HG03196 (cell line): ENCODE results near the gene ELL.

ENCODE experiments used
- ATAC-seq: cut with Tn5 transposase; IDR thresholded peaks from one replicate; pipeline ENCODE4 v1.9.1; 2021; ENCODE audit not compliant: unreplicated experiment

ELL gene

DNA sequence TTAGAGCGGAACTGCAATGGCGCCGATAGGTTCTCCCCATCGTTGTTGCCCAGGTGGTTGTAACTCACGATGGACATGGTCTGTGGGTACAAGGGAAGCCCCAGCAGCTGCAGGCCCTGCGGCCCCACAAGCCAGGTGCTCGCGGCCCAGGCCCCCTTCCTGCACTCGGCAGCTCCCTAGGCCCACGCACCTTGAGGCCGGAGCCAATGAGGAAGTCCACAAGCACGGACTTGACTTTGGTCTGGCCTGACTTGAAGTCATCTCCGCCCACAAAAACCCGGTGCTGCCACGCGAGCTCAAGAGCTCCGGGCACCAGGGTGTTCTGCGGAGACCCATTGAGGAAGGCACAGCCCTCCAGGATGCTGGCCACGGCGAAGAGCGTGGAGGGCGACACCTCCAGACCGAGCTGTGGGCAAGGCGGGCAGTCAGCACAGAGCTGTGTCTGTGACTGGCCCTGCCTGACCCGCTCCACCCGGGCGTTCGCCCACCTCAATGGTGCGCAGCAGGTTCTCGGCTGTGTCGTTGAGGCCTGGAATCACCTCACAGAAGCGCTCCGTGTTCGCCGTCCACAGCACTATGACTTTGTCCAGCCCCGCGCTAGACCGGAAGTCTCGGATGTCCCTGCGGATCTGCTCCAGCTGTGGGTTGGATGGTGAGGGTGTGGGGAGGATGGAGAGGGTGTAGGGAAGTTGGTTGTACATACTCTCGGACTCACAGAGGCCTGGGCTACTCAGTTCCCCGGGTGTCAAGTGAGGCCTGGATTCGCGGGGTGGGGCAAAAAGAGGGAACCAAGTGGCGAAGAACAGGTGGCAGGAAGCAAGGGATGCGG is 85.8 kb downstream of the ELL start:
- no peak for ATAC-seq

DNA sequence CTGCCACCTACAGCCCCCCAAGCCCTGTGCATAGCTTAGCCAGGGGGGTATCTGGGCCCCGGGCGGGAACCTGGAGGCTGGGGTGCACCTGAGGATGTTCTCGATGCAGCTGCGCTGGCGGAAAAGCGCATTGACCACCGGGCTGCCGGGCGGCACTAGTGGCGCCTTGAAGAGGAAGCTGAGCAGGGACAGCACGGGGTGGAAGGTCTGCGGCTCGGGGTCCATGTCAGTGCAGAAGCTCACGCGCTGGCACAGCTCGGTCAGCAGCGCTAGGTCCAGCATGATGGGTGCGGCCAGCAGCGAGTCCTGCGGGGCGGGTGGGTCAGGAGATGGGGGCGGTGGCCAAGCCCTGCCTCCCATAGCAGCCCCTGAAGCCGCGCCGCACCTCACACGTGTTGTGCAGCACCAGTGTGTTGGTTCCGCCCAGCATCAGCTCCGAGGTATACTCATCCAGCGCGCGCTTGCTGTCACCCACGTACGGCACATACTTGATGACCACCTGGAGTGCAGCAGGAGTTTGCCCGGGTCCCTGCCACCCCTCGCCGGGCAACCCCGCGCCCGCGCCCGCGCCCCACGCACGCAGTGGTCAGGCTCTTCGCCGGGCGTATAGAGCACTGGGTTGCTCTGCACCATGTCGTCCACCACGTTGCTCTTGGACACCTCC is 86.6 kb downstream of the ELL start:
- ATAC-seq: no peak

DNA sequence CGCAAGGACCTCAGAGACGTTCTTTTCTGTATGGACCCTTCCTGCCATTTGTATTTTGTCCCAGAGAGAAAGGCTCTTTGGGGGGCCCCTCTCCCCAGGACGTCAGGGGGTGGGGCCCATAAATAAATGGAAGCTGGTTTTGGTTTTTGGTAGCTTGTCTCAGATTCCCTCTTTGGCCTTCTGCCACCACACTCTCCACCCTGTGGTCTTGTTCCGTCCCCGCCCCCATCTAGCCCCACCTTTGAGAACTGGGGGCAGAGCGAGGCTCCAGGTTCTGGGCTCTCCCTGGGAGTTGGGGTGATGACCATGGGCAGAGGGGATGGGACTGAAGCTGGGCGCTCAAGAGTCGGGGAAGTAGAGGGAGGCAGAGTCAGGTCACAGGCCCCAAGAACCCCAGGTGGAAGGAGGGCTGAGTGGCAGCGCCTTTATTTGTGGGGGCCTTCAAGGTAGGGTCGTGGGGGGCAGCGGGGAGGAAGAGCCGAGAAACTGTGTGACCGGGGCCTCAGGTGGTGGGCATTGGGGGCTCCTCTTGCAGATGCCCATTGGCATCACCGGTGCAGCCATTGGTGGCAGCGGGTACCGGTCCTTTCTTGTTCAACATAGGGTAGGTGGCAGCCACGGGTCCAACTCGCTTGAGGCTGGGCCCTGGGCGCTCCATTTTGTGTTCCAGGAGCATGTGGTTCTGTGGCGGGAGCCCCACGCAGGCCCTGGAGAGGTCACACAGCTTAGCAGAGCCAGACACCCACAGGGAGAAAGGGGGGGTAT is 87.3 kb downstream of the ELL start:
- ATAC-seq: no peak

DNA sequence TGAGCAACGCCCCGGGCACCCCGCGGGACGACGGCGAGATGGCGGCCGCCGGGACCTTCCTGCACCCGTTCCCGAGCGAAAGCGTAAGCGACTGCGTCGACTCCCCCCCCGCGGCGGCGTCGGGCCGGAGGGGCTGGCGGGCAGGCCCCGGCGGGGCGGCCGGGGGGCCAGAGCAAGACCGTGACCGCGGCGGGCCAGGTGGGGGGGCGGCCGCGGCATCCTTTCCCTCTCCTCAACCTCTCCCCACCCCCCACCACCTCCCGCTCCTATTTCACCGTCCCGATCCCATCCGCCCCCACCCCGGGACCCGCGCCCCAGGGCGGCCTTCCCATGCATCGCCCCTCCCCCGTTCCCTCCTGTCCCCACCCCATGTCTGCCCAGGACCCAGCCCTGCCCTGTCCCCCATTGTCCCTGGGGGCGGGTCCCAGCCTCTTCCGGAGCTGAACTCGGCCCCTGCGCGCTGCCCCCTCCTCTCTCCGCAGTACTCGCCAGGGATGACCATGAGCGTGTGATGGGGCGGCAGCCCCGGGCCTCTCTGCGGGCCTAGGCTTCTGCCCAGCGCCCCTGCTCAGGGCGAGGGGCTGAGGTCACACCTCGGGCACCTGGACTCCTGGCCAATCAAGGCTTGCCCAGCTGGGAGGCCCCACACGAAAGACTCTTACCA is 88.0 kb downstream of the ELL start:
- no peak for ATAC-seq

DNA sequence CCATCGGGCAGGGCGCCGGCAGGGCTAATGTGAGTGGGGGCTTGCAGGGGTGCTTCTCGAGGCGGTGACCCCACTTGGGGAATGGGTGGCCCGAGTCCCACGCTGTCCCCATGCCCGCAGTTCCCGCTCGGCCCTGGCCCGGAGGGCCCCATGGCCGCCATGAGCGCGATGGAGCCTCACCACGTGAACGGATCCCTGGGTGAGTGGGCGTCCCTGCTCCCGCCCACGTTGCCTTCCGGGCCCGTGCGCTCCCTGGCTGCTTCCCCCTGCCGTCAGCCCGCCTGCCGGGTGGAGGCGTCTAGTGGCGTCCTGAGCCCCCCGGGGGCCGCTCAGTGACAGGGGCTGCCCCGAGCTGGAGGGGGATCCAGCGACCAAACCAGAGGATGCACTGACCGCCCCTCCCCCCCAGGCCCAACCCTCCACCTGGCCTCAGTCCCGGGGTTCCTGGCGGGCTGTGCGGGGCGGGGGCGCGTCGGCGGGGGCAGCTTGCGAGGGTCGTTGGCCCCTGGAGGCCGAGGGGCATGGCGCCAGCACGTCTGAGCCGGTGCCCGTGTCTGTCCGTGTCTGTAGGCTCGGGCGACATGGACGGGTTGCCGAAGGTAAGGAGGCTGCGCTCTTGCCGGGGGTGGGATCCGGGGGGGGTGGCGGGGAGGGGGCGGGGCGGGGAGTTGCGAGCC is 88.7 kb downstream of the ELL start:
- ATAC-seq: no peak

DNA sequence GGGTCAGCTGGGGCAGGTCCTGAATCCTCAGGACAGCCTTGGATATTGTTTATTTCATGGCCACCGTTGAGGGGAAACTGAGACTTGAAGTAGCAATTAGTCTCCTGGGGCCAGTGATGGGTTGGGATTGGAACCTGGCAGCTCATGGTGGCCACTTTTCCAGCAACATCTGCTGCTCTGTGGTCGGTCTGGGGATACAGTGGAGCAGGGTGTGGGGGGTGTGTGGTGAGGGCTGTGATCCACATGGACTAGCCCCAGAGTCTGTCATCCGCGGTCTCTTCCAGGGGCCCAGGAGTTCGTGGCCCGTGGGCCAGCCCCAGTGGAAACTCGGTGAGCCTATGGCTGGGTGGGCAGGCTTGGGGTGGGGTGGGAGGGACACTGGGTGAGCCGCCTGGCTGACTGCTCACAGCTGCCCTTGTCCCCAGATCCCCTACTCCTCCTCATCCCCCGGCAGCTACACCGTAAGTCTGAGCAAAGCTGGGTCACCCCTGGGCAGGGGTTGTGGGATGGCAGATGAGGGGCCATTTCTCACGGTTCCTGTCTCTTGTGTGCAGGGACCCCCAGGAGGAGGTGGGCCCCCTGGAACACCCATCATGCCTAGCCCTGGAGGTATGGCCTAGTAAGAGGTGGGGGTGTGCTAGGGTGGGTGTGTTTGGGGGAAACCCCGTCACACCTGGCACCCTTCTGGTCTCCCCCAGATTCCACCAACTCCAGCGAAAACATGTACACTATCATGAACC is 89.4 kb downstream of the ELL start:
- ATAC-seq: no peak

DNA sequence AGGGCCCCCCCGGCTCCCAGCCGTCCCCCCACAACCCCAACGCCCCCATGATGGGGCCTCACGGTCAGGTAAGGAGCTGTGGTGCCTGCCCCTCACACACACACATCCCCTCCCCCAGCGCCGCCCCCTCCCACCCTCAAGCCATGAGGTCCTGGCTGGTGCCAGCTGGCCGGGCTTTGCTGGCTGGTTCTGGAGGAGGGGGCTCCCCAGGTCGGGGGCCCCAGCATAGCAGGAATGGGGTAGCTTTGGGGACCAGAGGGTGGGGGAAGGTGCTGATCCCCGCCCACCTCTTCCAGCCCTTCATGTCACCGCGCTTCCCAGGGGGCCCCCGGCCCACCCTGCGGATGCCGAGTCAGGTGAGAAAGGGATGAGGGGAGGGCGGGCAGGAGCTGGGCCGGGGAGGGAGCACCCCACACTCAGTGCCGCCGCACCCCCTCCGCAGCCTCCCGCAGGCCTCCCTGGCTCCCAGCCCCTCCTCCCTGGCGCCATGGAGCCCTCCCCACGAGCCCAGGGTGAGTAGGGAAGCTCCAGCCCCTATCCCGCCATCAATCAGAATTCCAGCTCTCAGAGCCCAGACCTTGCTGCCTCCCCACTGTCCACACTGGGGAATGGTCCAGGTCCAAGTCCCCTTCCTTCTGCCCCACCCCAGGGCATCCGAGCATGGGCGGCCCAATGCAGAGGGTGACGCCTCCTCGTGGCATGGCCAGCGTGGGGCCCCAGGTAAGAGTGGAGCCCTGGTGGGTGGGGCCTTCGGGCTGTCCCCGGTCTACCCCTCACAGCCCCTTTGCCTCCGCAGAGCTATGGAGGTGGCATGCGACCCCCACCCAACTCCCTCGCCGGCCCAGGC is 90.3 kb downstream of the ELL start:
- ATAC-seq: no peak

DNA sequence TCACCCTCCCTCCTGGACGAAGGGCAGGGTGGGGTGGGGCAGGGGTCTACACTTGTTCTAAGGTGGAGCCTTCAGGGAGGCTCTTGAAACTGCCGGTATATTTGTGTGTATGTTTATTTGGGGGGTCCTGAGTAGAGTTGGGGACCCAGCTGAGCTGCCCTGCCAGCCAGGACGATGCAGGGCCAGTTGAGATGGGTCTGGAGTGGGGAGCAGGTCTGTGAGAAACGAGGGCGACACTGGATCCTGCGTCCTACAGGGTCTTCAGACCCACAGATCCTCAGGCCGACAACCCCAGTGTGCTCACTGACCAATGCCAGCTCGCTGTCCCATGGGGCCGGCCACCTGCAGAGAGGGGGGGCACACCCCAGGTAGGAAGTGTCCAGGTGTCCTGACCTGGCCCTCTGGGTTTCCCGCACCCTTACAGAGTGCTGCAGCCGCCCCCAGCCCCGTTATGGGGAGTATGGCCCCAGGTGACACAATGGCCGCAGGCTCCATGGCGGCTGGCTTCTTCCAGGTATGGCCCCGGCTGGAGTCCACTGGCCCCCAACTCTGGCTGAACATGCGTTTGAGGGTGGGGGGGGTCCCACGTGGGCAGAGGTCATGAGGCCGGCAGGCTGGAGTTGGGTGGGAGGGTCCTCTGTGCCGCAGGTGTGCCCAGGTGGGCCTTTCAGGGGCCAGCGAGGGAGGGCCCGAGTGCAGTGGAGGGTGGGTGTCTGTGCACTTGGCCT is 91.3 kb downstream of the ELL start:
- no peak for ATAC-seq

DNA sequence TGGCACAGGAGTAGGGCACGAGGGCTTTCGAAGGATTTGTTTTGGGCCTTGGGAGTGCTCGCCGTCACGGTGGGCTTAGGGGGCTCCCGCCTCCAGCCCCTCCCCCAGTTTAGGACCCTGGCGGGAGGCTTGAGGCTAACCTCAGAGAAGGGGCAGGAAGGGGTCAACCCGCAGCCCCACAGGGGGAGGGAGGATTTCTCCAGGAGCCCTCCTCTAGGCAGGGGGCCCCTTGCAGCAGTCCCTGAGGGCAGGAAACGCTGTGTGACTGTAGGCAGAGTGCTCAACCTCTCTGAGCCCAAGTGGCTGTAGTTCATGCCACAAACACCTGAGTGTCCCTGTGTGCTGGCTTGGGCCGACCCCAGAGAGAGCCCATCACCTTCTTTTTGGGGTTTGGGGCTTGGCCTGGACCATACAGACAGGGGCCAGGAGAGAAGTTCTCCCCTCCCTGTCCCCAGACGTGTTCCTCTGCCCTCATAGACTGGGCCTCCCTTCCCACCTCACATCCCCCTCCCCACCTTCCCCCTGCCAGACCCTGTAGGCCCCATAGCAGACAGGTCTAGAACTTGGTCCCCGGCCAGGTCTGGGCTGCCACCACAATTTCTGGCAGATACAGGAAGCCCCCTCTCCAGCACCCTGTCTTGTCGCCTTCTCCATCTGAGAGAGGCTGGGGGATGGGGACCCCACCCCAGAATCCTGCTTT is 92.0 kb downstream of the ELL start:
- no peak for ATAC-seq

DNA sequence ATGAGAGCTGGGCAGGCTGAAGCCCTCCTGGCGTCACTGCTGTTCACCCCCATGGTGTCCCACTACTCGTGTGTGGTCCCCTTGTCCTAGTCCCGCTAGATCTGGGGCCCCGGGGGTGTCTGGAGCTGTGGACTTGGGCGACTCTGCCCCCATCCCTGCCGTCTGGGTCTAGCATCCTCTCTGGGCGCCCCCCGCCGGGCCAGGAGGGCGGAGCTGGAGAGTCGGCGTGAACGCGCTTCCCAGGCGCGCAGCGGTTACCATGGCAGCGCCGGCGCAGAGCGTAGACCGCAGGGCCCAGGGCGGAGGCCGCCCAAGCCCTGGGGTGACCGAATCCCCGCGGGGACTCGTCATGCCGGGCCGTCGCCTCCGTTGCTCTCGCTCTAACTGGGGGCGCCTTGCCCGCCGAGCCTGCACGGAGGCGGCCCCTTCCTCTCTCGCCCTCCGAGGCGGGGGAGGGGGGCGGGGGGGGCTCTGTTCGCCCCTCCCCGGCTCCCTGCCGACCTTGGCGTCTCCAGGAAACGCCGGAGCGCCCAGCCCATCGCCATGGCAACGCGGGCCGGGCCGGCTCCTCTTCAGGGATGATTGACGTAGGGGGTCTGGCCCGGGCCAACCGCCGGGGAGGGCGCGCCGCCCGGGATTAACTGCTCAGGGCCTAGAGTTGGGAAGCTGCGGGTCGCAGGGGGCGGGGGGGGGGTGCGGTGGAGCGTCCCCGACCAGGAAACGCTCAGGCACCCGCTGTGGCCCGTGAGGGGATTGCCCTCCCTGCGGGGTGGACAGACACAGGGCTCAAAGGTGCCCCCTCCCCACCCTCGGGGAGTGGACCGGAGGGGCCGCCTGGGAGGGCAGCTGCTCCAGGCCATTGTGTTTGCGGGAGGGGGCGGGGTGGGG is 92.8 kb downstream of the ELL start:
- ATAC-seq: peak; percentile 44

DNA sequence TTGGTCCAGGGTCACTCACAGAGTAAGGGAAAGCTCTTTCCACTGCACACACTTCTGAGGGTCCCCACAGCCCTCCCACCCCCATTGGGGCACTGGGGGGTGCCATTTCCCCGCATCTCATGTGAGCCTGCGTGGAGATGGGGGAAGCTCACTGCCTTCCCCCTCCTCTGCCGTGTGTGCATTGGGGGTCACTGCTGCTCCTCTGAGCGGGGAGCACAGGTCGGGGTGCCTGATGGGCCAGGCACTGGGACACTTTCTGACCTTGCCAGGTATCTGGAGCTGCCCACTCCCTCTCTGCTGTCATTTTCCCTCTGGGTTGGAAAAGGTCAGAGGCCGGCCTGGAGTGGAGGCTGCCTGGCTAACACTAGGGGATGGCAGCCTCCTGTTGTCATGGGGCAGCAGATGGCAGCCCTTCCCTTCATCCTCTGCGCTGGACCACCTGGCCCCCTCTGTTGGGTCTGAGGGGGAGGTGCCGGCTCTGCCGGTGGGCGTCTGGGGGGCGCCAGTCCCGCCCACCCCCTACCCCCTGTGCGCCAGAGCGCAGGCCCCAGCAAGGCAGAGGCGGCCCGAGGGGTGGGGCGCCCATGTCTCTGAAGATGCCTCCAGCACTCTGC is 93.6 kb downstream of the ELL start:
- ATAC-seq: no peak

DNA sequence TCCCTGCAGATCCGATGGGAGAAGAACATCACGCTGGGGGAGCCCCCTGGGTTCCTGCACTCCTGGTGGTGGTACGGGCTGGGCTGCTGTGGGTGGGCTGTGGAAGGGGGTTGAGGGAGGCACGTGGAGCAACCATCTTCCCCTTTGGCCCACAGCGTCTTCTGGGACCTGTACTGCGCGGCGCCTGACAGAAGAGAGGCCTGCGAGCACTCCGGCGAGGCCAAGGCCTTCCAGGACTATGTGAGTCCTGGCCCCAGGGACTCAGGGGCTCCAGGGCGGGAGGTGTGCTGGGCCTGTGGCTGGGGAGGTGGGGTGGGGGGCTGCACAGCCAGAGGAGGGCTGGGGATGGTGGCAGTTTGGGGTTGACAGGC is 94.1 kb downstream of the ELL start:
- ATAC-seq: no peak

DNA sequence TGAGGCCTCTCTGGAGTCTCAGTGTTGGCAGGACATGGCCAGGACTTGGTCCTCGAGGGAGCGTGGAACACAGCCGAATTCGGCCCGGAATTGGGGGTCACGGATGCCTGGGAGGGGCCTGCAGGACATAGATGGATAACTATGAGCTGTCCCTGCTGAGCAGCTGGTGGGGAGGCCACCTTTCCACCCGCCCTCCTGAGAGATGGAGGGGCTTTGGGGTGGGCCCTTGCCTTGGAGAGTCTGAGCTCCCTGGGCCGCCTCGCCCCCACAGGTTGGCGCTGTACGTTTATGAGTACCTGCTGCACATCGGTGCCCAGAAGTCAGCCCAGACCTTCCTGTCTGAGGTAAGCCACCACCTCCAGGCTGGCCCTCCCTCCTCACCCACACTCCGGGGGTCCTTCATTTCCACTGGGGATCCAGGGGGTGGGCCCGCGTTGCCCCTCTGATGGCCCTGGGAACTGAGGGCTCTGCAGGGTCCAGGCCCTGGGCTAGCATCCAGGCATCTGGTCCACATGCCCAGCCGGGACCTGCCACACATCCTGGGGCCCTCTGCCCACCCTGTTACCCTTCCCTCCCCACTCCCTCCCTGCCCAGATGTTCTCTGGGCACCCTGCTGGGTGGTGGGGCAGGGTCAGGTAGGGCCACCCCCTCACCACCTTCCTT is 94.7 kb downstream of the ELL start:
- ATAC-seq: no peak

DNA sequence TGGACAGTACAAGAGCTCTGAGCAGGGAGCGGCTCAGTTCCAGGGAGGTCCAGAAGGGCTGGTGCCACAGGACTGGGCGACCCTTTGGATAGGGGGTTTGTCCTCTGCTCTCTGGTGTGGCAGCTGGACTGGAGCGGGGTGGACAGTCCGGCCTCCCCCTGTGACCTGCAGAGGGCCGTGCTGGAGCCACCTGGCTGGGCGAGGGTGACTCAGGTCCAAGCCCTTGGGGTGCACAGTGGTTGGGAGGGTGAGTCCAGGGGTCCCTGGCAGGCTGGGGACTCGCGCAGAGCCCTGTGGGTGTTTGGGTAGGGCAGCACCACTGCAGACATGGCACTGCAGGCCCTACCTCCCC is 95.5 kb downstream of the ELL start:
- ATAC-seq: no peak

DNA sequence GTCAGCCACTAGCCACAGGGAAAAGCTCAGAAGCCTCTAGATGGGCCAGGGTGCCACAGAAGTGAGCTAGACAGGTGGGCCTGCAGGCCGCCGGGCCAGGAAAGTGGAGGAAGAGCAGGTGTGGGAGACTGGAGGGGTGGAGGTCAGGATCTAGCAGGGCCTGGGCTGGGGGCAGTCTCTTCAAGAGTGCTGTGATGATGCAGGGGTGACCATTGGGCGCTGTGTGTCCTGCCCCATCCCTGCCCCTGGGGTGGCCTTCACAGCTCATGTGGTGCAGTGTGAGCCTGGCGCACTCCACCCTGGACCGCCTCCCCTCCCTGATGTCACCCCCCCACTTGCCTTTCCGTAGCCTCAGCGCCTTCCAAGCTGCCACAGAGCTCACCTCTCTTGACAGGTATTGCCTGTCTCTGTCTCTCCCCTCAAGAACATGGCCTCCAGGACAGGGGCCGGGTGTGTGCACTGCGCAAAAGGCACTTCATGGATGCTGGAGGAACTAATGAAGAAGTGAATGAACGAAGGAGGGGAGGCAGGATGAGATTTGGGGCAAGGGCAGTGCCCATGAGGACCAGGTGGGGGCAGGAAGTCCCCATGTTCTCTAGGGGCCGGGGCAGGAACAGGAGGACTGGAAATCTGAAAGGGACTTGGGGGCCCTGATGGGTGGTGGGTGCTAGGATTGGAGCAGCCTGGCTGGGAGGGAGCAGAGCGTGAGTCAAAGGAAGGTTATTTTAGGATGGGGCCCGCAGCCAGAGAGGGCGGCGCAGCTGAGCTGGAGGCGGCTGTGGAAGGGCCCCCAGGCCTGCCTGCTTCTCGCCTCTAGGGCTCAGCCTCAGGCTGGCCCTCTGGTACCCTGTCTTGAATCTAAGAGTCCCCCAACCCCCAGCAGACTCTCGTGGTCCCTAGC is 96.1 kb downstream of the ELL start:
- ATAC-seq: no peak
